ENCODE data around the gene GPX4. TPM values are rescaled to one million over a fixed set of nuclear protein-coding genes. Genes with fewer than 3 reads are reported as not detected.

GPX4 gene
- total and polyA plus RNA-seq, 9 of the 15 experiments (the other 6 are each of a cell fraction or from before 2014, with no cell fraction given) = 61.4 to 661 (median 349) TPM

- intact Hi-C loops (cut with micrococcal nuclease) = no loop called here
- Histone ChIP-seq H3K9ac (ENCODE audit: insufficient read depth in 1 of 2, low read depth in 2 of 2, low read length in 2 of 2) (no peak overlapping the region), H3K36me3 (ENCODE audit: control insufficient read depth, insufficient read depth, low read length) (peaks cover 4% of the 10 kb centered on the region; the same call in 1 of the 3 replicates), H3K4me1 (replicated peaks in 1 of 2; ENCODE audit: control insufficient read depth in 2 of 2, insufficient read depth in 2 of 2, low read length in 2 of 2) (peaks cover 32 to 83% of the 10 kb centered on the region in 2 experiments), H3K9me3 (replicated peaks; ENCODE audit: control insufficient read depth, insufficient read depth, low read depth, low read length) (no peaks in the 10 kb centered on the region), H3K79me2 (ENCODE audit: control insufficient read depth, insufficient read depth, low read length) (no peaks in the 10 kb centered on the region), H3K4me2 (ENCODE audit: insufficient read depth, low read length) (no peak overlapping the region), H2AFZ (ENCODE audit: low read depth, low read length) (no peak overlapping the region), H3K27me3 (ENCODE audit: control insufficient read depth in 2 of 2, insufficient read depth in 2 of 2, low read length in 2 of 2) (no peaks in the 10 kb centered on the region), H4K20me1 (replicated peaks; ENCODE audit: control insufficient read depth, insufficient read depth, low read length) (0 out of 2 replicates have a peak, but pooled peaks cover 3% of the 10 kb centered on the region), H3K27ac (ENCODE audit: extremely low read depth, low read depth, low read length) (no peak overlapping the region), H3K4me3 (no peak overlapping the region), H3K9me1 (ENCODE audit: control insufficient read depth, insufficient read depth, low read length) (no peaks in the 10 kb centered on the region)
- ChIA-PET POLR2A (interaction anchor here (0.6 kb wide), 1 partner anchor 27 kb away, joined by 3 read pairs; no protein-coding TSS in a partner anchor), CTCF (ENCODE audit: low intra/inter-chr PET ratio) (no interaction called here)
- FAIRE-seq = no peak
- in situ Hi-C loops (cut with MboI) = no loop called here
- no peak for ATAC-seq
- 0 out of 2 replicates have a peak, but pooled peaks have one; percentile 1 for TF ChIP-seq ZBTB7A (IDR thresholded peaks at IDR 0.05; ENCODE audit: borderline replicate concordance, control insufficient read depth, low read depth, low read length)
- TF ChIP-seq CHCHD3 (CRISPR knock-in tag; IDR thresholded peaks at IDR 0.05) = no peak
- WGBS (ENCODE audit: insufficient coverage, low coverage, missing lambda C conversion rate) = 84% methylated on average over 13 of the region's 21 CpGs
- DNase-seq (ENCODE audit: extremely low read depth in 1 of 4, low spot score in 3 of 4) = no peak
- no TSS peak for BruUV-seq (replicated peaks)
Observed at GRCh38 chr19:1070576-1070930, 33.2 kb upstream of the GPX4 start.

DNA sequence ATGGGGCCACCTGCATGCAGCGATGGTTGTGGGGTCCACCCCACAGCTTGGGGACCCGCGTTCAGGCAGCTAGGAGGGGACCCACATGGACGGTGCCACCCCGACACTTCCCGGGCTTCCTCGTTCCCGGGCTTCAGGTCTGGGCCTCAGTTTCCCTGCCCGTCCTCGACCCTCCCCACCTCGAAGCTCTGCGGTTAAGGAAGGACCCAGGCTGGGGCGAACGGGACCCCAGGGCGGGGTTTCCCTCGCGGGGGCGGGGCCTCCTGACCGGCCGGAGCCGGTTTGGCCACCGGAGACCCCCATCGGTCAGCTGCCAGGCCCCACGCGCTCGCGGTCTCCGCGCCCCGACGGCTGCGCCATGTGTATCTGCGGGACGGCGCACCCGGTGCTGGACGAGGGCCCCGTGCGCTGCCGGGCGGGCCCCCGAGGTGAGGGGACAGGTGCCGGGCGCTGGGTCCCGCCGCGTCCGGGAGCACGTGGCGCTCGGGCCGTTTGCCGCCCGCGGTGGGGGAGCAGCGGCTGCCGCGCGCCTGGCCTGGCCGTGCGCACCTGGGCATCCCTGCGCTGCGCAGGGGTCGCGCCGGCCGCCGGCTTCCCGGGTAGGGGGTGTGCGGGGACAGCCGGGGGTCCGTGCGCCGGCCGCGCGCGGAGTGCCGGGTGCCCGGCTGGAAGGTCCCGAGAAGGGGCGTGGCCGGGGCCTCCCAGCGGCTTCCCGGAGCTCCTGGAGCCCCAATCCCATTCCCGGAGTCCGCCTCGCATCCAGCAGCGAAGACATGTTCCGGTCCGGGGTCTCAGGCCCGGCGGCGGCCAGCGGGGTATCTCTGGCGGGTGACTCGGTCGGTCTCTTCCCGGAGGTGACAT is 32.6 kb upstream of the GPX4 start:
- DNase-seq (ENCODE audit: extremely low read depth in 1 of 4, low spot score in 3 of 4) = no peak
- WGBS (ENCODE audit: insufficient coverage, low coverage, missing lambda C conversion rate) = 91% methylated on average over 30 of the region's 99 CpGs
- H3K4me2 ChIP-seq (ENCODE audit: insufficient read depth, low read length) = no peak overlapping the region
- FAIRE-seq = no peak
- no peaks in the 10 kb centered on the region for H3K9me3 ChIP-seq (replicated peaks; ENCODE audit: control insufficient read depth, insufficient read depth, low read depth, low read length)
- H3K36me3 ChIP-seq (ENCODE audit: control insufficient read depth, insufficient read depth, low read length) = no peaks in the 10 kb centered on the region
- H3K27me3 ChIP-seq (ENCODE audit: control insufficient read depth in 2 of 2, insufficient read depth in 2 of 2, low read length in 2 of 2) = no peaks in the 10 kb centered on the region
- in situ Hi-C loops (cut with MboI) = no loop called here
- H2AFZ ChIP-seq (ENCODE audit: low read depth, low read length) = no peak overlapping the region
- no peak overlapping the region for H3K27ac ChIP-seq (ENCODE audit: extremely low read depth, low read depth, low read length)
- H3K4me3 ChIP-seq = no peak overlapping the region
- intact Hi-C loops (cut with micrococcal nuclease) = no loop called here
- ChIA-PET POLR2A (interaction anchor here (0.6 kb wide), 1 partner anchor 27 kb away, joined by 3 read pairs; no protein-coding TSS in a partner anchor), CTCF (ENCODE audit: low intra/inter-chr PET ratio) (no interaction called here)
- TF ChIP-seq CBX3 (IDR thresholded peaks at IDR 0.05; ENCODE audit: borderline replicate concordance in 1 of 2, low read length in 2 of 2) (no peak), MEIS2 (IDR thresholded peaks at IDR 0.05; ENCODE audit: partially characterized antibody) (no peak), ZFP30 (CRISPR knock-in tag; IDR thresholded peaks at IDR 0.05; ENCODE audit: borderline replicate concordance) (no peak), NFYB (IDR thresholded peaks at IDR 0.05; ENCODE audit: extremely low read depth, insufficient read length) (no peak), L3MBTL2 (IDR thresholded peaks at IDR 0.05) (no peak), ADNP (tag; IDR thresholded peaks at IDR 0.05) (no peak), ZBTB33 (CRISPR knock-in tag; IDR thresholded peaks at IDR 0.05) (0 out of 2 replicates have a peak, but pooled peaks have one; percentile 79), ZNF224 (CRISPR knock-in tag; IDR thresholded peaks at IDR 0.05) (no peak), ZBTB7A (IDR thresholded peaks at IDR 0.05; ENCODE audit: borderline replicate concordance, control insufficient read depth, low read depth, low read length) (0 out of 2 replicates have a peak, but pooled peaks have one; percentile 3)
- no peak for ATAC-seq
- 0 out of 2 replicates have a peak, but pooled peaks cover 3% of the 10 kb centered on the region for H4K20me1 ChIP-seq (replicated peaks; ENCODE audit: control insufficient read depth, insufficient read depth, low read length)
- no peaks in the 10 kb centered on the region for H3K9me1 ChIP-seq (ENCODE audit: control insufficient read depth, insufficient read depth, low read length)
- no peak overlapping the region for H3K9ac ChIP-seq (ENCODE audit: insufficient read depth in 1 of 2, low read depth in 2 of 2, low read length in 2 of 2)
- H3K4me1 ChIP-seq (replicated peaks in 1 of 2; ENCODE audit: control insufficient read depth in 2 of 2, insufficient read depth in 2 of 2, low read length in 2 of 2) = peaks cover 38 to 81% of the 10 kb centered on the region in 2 experiments
- H3K79me2 ChIP-seq (ENCODE audit: control insufficient read depth, insufficient read depth, low read length) = no peaks in the 10 kb centered on the region
- BruUV-seq (replicated peaks) = no TSS peak
